CD4-positive, alpha-beta T cell treated with Interleukin-6 at 100 ng/mL for 8 hours (primary cell): Measurements from ENCODE around the gene NEMP1.
"Not testable (repeated sequence)": the region's sequence is repeated elsewhere in the genome, so short reads cannot be mapped to it uniquely, and the experiment has no call there.

Experiments
- DNase-seq: peaks from one replicate; pipeline ENCODE4 v3.0.0-alpha.2; 2020; ENCODE audit warnings: mixed read lengths, low spot score

The NEMP1 gene

GRCh38 chr12:57029457-57029856, 49.1 kb downstream of the NEMP1 start:
- DNase-seq, result no peak

DNA sequence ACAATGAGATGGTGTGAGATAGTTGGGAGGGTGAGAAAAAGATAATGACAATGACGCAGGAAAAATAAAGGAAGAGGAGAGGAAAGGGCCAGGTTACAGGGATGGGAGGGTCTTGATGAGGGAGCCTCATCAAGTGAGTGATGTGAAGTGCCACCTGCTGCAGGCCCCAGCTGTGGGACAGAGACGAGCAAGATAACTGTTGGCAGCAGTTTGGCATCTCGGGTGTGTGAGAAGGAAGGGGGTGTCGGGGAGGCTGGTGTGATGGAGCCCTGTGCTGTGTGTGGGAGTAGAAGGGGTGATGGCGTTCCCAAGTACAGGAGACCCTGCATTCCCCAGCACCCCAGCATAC, 50.8 kb downstream of the NEMP1 start:
- no peak for DNase-seq

GRCh38 chr12:57027011-57027804, 51.4 kb downstream of the NEMP1 start:
- no peak for DNase-seq

- DNase-seq, result no peak
Measured at GRCh38 chr12:57025196-57025595, 53.4 kb downstream of the NEMP1 start.

DNA sequence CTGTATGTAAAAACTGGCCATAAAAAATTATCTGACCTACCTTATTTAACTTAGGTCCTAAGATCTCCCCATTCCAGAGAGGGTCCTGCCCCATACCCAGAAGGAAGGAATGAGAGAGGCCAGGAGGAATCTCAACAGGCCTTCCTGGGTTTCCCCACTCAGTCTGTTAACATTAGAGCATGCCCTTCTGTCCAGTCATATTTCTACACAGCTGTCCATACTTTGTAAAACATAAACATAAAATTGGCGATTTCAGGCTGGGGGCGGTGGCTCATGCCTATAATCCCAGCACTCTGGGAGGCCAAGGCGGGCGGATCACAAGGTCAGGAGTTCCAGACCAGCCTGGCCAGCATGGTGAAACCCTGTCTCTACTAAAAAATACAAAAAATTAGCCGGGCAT, 56.3 kb downstream of the NEMP1 start:
- not testable (repeated sequence) for DNase-seq

- DNase-seq, result no peak
Measured at GRCh38 chr12:57019983-57020719, 58.4 kb downstream of the NEMP1 start.

- DNase-seq, result no peak
Measured at GRCh38 chr12:57018906-57019305, 59.7 kb downstream of the NEMP1 start.

DNA sequence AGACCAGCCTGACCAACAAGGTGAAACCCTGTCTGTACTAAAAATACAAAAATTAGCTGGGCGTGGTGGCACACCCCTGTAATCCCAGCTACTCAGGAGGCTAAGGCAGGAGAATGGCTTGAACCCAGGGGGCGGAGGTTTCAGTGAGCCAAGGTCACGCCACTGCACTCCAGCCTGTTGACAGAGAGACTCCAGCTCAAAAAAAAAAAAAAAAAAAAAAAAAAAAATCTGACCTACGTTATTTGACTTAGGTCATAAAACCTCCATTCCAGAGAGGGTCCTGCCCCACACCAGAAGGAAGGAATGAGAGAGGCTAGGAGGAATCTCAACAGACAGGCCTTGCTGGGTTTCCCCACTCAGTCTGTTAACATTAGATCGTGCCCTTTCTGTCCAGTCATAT, 60.2 kb downstream of the NEMP1 start:
- not testable (repeated sequence) for DNase-seq

DNA sequence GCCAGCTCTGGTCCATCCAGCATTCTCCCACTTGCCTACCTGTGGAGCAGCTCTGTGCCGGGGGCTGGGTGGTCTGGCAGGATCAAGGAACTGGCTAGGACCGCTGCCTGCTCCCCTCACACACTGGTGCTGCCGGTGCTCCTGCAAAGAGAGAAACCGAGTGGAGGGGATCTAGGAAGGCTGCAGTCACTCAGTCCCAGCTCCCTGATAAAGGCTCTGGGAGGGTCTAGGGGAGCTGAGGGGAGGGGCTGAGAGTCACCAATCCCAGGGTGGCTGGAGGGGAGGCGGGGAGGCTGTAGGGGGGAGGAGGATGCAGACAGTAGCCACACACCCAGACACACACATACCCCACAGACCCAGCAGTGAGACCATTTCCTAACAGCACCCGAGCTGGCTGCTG, 62.2 kb downstream of the NEMP1 start, which contains the start of gene TAC3:
Gene TAC3 (minus strand): TSS at position 182 of the 400 bp plus-strand sequence. CDS start 732 bp downstream, outside the sequence.
- DNase-seq, result no peak

DNA sequence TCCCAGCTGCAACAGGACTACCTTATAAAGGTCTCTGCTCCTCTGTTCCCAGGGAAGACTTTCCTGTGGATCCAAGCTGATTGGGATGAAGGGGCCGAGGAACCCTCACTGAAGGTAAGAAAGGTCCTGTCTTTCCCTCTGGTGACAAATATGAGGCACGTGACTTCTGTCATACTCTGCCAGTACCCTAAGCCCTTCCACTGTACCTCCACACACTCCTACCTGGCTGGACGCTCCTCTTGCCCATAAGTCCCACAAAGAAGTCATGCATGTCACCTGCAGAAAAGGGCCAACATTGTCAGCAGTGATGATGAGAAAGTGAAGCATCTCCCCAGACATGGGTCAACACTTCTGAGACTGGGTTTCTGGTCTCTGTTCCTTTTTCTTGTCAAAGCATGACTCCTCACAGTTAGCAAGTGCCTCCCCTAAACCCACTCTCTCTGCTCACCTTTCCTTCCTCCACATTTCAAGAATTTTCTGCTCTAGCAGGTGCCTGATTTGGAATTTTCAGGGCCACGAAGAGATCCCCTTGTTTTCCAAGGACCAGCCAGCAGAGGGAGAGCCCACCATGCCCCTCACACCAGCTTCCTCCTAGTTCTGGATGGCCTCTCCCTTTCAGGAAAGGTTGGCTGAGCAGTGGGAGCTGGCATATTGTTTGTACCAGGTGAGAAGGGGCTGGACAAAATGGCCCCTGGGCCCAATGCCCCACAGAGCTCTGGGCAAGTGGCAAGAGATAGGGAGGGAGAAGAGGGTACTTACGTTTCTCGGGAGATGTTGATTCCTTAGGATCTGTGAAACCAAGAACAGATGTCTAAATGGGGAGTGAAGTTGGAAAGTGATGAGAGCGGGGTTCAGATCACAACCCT, 65.8 kb downstream of the NEMP1 start:
- DNase-seq, result no peak

- peak; percentile 29 for DNase-seq
Measured at GRCh38 chr12:57011438-57012424, 66.9 kb downstream of the NEMP1 start.

DNA sequence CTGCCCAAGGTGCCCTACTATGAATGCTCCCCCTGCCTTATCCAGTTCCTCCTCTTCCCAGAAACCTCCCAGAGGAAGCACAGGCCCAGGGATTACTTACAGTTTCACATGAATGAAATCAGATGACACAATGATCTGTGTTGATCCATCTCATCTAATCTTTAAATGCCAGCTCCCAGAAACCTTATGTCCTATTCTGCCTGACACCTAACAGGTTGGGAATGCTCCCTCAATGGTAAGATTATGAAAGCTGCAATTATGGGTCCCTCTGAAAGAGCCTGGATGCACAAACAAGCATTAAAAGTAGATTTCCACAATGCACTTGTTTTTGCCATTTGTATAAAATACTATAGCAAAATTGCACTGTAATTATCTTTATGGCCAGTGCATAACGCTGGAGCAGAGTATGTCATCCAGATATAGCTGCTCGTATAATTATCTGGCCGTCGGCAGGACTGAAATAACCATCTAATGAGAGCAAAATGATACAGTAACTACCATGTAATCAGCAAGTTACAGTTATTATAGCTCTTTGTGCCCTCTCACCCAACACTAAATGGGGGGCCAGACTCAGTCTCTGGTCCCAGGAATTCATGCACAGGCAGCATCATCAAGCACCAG, 67.9 kb downstream of the NEMP1 start:
- no peak for DNase-seq

- no peak for DNase-seq
Measured at GRCh38 chr12:57009949-57010626, 68.5 kb downstream of the NEMP1 start.

DNA sequence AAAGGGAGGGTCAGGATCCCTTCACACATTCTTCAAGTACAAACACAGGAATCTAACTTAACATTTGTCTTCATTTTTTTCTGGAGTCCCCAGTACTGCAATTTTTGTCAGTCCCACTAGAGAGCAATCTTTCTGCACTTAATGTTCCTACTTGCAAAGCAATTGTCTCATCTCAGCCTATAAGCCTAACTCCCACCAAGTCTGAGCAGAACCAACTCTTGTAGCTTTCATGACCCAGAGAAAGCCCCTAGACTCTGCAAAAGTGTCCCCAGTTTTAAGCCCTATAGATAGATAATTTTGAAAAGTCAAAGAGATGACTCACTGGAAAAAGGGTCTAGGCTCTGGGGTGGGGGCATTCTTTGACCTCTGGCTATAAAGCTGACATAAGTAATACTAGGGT, 70.4 kb downstream of the NEMP1 start:
- DNase-seq, result peak; percentile 66

DNA sequence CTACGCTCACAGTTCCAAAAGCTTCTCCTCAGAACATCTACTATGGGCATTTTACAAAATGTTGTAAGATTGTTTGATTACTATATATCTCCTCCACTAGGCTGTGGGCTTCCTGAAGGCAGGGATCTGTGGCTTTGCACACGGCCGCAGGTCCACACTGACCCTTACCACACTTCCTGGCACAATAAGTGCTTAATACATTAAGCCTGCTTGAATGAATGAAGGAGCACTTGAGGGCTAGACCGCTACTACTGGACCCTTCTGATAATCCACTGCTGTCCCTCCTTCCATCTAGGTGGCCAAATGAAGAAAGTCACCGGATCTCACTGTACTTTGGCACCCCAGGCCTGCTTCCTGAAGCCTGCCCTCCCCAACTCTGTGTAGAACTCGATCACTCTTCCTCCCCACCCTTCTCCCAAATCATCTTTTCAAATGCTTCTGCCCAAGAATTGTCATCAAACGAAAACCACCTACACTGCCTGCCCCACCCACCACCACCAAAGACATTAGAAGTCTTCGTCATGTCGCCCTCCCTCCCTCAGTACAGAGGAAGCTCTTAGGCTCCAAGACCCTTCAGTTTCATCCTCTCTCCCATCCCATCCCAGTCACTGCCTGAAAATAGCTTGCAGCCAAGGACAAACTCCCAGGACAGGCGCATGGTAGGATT, 71.6 kb downstream of the NEMP1 start:
- peak; percentile 18 for DNase-seq

DNA sequence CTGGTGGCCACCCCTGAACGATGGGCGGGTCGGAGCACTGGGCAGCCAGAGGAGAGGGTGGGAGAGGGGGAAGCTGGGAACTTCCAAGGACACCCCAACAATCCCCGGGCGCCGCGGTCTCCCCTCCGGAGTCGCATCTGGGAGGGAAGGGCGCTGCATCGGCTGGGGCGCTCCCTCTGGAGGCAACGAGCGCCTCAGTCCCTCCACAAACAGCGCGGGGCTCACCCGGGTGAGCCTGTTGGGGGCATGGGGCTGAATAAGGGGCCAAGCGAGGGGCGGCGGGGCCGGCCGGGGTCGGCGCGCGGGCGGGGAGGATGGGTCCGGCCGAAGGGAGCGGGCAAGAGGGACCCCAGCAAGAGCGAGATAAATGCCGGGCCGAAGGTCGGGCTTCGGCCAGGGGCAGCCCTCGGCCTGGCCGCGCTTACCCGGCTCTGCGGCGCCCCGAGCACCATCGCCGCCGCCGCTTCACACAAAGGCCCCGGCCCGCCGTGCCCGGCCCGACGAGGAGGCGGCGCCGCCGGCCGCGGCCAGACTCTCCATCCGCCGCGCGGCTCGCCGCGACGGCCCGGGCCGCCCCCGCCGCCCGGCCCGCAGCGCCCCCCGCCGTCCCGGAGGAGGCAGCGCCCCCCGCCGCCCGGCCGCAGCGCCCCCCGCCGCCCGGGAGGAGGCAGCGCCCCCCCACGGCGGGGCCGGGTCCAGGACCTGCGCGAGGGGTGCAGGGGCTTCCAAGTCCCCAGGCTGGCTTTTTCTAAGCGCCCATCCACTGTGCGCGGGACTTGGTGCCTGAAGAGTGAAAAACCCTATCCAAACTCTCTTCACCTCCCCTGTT, 72.4 kb downstream of the NEMP1 start, which contains the start of gene ZBTB39:
Gene ZBTB39 (minus strand): TSS at position 567 of the 829 bp plus-strand sequence. CDS start 1,629 bp downstream, outside the sequence.
- DNase-seq, result peak; percentile 56
